Mesothelial cell of epicardium (in vitro differentiated cells): ENCODE results near the gene ADSS1. TPM values are rescaled to one million over a fixed set of nuclear protein-coding genes. Genes with fewer than 3 reads are reported as not detected.

Experiments
- DNase-seq, 2 experiments: peaks; one replicate each; pipeline ENCODE4 v3.0.0; 2021; ENCODE audit warnings: low spot score in 2 of 2; ENCODE audit not compliant: unreplicated experiment in 2 of 2
- H3K27ac Mint-ChIP-seq: 2 replicates; pipeline ENCODE4 v1.8.0; 2021; ENCODE audit warnings: mixed read lengths
- H3K27me3 Mint-ChIP-seq: 2 replicates; pipeline ENCODE4 v1.8.0; 2021; ENCODE audit warnings: low read depth, mixed read lengths
- H3K36me3 Mint-ChIP-seq: 2 replicates; pipeline ENCODE4 v1.8.0; 2021; ENCODE audit warnings: mixed read lengths
- H3K4me1 Mint-ChIP-seq: 2 replicates; pipeline ENCODE4 v1.8.0; 2021; ENCODE audit warnings: mixed read lengths
- H3K4me3 Mint-ChIP-seq: 2 replicates; pipeline ENCODE4 v1.8.0; 2021; ENCODE audit warnings: mild to moderate bottlenecking, moderate library complexity, mixed read lengths
- H3K9me3 Mint-ChIP-seq: 2 replicates; pipeline ENCODE4 v1.8.0; 2021; ENCODE audit warnings: mixed read lengths
- total RNA-seq: library from RNA; stranded (reverse); gene quantifications from 3 replicates; pipeline ENCODE4 v1.2.1, GENCODE V29; 2021
- TF ChIP-seq, protein P1 (sequence below): fragments of 200-600 bp; sonication (generic); IDR thresholded peaks from one replicate; pipeline ENCODE4 v1.5.0; 2021; ENCODE audit warnings: antibody characterized with exemption; ENCODE audit not compliant: unreplicated experiment

The ADSS1 gene
- total RNA-seq, 1 donor from 2014 or later = 17.1 TPM

DNA sequence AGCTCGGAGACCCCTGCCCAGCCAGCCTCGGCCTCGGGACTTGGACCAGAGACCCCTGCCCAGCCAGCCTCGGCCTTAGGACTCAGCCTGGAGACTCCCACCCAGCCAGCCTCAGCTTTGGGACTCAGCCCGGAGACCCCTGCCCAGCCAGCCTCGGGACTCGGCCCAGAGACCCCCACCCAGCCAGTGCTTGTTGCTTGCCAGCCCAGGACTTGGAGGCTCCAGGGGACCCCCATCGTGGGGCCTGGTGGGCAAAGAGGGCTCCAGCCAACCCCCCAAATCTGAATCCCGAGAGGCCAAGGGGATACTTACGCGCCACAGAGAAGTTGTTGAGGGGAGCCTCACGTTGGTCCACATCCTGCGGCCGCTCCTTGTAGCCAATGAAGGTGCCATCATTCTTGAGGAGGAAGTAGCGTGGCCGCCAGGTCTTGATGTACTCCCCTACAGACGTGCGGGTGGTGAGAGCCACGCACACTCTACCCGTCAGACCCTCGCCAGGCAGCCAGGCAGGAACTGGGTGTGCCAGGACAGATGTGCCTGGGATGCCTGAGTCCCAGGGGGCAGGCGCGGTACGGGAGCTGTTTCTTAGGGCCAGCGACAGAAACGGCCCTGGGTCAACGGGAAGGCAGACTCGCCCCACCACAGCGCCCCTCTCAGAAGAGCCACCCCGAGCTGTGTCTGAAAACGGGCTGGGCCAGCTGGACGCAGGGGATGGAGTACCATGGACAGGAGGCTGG is 55.9 kb downstream of the ADSS1 start:
- TF ChIP-seq, protein P1, sequence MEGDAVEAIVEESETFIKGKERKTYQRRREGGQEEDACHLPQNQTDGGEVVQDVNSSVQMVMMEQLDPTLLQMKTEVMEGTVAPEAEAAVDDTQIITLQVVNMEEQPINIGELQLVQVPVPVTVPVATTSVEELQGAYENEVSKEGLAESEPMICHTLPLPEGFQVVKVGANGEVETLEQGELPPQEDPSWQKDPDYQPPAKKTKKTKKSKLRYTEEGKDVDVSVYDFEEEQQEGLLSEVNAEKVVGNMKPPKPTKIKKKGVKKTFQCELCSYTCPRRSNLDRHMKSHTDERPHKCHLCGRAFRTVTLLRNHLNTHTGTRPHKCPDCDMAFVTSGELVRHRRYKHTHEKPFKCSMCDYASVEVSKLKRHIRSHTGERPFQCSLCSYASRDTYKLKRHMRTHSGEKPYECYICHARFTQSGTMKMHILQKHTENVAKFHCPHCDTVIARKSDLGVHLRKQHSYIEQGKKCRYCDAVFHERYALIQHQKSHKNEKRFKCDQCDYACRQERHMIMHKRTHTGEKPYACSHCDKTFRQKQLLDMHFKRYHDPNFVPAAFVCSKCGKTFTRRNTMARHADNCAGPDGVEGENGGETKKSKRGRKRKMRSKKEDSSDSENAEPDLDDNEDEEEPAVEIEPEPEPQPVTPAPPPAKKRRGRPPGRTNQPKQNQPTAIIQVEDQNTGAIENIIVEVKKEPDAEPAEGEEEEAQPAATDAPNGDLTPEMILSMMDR = no peak
- H3K4me3 Mint-ChIP-seq = no peak overlapping the region
- no peak overlapping the region for H3K27ac Mint-ChIP-seq
- no peak for DNase-seq
- peaks cover 4% of the 10 kb centered on the region for H3K36me3 Mint-ChIP-seq
- no peaks in the 10 kb centered on the region for H3K4me1 Mint-ChIP-seq
- H3K9me3 Mint-ChIP-seq = no peaks in the 10 kb centered on the region
- no peaks in the 10 kb centered on the region for H3K27me3 Mint-ChIP-seq

DNA sequence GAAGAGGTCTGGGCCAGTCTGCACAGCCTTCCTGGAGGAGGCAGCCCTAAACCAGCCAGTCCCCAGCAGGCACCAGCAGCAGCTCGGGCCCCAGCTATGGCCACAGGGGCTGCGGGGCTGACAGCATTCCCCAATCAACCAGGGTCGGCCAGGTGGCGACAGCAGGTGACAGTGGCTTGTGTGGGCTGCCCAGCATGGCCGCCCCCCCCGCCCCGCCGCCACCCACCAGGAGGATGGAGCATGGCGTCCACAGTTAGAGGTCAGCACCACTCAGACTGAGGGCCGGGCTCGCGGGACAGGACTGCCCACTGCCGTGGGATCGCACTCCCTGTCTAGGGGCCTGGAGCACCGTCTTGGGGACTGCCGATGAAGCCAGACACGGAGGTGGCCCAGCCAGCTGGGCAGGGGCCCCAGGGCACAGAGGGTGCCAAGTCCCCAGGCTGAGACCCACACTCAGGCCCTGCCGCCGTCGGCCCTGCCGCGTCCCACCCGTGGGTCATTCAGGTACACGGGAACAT is 56.5 kb downstream of the ADSS1 start:
- Mint-ChIP-seq H3K4me1 (no peaks in the 10 kb centered on the region), H3K27ac (no peak overlapping the region), H3K9me3 (no peaks in the 10 kb centered on the region), H3K36me3 (peaks cover 4% of the 10 kb centered on the region), H3K4me3 (no peak overlapping the region), H3K27me3 (no peaks in the 10 kb centered on the region)
- no peak for DNase-seq
- TF ChIP-seq, protein P1 = no peak

DNA sequence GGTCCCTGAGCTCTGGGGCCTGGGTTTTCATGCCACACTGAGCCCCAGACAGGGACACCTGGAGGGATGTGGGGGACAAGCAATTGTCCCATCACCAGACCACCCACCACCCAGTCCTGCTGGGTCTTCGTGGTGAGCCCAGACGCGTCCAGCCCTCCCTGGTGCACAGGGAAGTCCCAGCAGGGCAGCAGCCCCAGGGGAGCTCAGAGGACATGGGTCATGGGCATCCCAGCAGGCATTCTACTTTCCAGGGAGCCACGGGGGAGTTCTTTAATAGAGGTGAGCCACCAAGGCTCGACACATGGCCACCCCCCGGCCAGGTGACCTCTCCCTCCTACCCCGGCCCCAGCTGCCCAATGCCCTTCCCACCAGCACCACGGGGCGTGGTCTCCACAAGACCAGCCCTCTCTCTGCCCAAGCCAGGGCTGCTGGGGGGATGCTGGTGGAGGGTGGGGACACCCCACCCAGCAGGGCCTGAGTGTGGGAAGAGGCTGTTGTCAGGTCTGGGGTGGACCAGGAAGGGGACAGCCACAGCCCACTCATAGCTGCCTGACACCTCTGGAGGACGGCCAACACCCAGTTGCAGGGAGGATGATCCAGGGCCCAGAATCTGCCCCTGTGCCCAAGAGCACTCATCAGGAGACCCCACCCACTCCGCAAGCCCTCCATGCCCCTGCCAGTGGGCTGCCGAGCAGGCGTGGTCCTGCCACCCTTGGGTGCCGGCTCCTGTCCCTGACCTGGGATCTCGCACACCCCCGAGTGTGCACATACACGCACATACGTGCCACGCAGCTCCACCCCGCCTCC is 57.4 kb downstream of the ADSS1 start:
- peaks cover 2% of the 10 kb centered on the region for H3K36me3 Mint-ChIP-seq
- no peaks in the 10 kb centered on the region for H3K9me3 Mint-ChIP-seq
- H3K27ac Mint-ChIP-seq = no peak overlapping the region
- no peaks in the 10 kb centered on the region for H3K27me3 Mint-ChIP-seq
- no peak for DNase-seq
- TF ChIP-seq, protein P1 = no peak
- H3K4me3 Mint-ChIP-seq = no peak overlapping the region
- H3K4me1 Mint-ChIP-seq = no peaks in the 10 kb centered on the region

DNA sequence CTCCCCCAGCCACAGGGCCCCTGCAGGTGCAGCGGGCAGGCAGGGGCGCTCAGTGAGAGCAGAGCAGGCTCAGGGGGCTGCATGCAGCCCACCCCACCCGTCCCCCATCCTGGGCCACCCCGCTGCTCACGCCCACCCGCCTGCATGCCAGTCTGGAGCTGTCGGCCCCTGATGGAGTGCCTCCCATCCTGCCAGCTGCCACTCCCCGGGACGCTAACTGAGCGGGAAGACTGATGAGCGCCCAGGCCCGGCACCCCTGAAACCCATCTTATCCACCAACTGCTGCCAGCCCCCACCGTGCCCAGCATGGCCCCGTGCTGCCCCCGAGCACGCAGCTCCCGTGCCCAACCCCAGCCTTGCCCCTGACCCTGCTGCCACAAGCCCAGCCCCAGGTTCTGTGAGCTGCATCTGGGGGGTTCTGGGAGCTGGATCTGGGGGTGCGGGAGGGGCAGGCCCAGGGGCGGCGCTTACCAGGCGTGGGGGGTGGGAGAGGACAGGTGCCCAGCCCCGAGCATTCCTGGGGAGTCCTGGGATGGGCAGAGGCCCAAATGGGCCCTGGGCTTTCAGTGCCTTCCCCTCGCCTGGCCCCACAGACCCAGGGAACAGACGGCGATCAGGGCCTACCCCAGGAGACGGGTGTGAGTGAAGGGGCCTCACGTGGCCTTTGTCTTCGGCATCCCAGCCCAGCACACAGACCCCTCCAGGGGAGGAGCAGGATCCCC is 58.2 kb downstream of the ADSS1 start:
- no peak overlapping the region for H3K27ac Mint-ChIP-seq
- H3K9me3 Mint-ChIP-seq = no peaks in the 10 kb centered on the region
- no peaks in the 10 kb centered on the region for H3K27me3 Mint-ChIP-seq
- no peak for DNase-seq
- no peaks in the 10 kb centered on the region for H3K36me3 Mint-ChIP-seq
- TF ChIP-seq, protein P1 = no peak
- H3K4me3 Mint-ChIP-seq = no peak overlapping the region
- no peaks in the 10 kb centered on the region for H3K4me1 Mint-ChIP-seq

DNA sequence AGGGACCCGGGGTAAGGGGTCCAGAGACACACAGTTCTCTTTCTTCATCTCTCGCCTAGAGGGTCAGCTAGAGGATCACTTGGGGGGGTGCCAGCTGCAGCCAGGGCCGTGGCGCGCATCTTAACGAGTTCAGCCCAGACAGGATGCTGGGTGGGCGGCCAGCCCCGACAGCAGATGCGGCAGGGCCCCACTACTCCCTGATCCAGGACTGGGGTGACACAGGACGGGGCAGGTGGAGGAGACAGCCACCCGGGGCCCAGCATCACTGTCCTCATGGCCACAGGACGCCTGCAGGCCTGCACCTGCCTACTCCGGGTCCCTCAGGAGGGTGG is 58.7 kb downstream of the ADSS1 start:
- TF ChIP-seq, protein P1 = no peak
- Mint-ChIP-seq H3K27ac (no peak overlapping the region), H3K27me3 (no peaks in the 10 kb centered on the region), H3K4me1 (no peaks in the 10 kb centered on the region), H3K4me3 (no peak overlapping the region), H3K36me3 (no peaks in the 10 kb centered on the region), H3K9me3 (no peaks in the 10 kb centered on the region)
- no peak for DNase-seq
